ENCODE data around the gene RNF166. TPM values are rescaled to one million over a fixed set of nuclear protein-coding genes. Genes with fewer than 3 reads are reported as not detected.

Gene RNF166
- total and polyA plus RNA-seq, 2 of the 13 experiments (the other 11 are each of a cell fraction or from before 2014, with no cell fraction given): 21.4 to 23.0 TPM

GRCh38 chr16:88681084-88681680, 25.0 kb downstream of the RNF166 start (continued):
- TF ChIP-seq MXI1 (IDR thresholded peaks at IDR 0.05; ENCODE audit: borderline replicate concordance, low read depth, low read length) (0 out of 3 replicates have a peak, but pooled peaks have one; percentile 15), JUNB (CRISPR knock-in tag; IDR thresholded peaks at IDR 0.05; ENCODE audit: borderline replicate concordance) (no peak), FOXM1 (CRISPR knock-in tag; IDR thresholded peaks at IDR 0.05) (no peak), THAP9 (CRISPR knock-in tag; IDR thresholded peaks at IDR 0.05; ENCODE audit: borderline replicate concordance) (peak; percentile 40; the same call in 1 of the 2 replicates), ZNF18 (CRISPR knock-in tag; IDR thresholded peaks at IDR 0.05; ENCODE audit: insufficient replicate concordance) (no peak), ZNF33A (CRISPR knock-in tag; IDR thresholded peaks at IDR 0.05; ENCODE audit: borderline replicate concordance) (no peak), TEAD2 (CRISPR knock-in tag; IDR thresholded peaks at IDR 0.05) (no peak), ZNF260 (CRISPR knock-in tag; IDR thresholded peaks at IDR 0.05; ENCODE audit: borderline replicate concordance, low read depth) (0 out of 2 replicates have a peak, but pooled peaks have one; percentile 78), PAWR (CRISPR knock-in tag; IDR thresholded peaks at IDR 0.05; ENCODE audit: borderline replicate concordance) (no peak), ZNF563 (CRISPR knock-in tag; IDR thresholded peaks at IDR 0.05) (no peak), ZSCAN20 (CRISPR knock-in tag; IDR thresholded peaks at IDR 0.05; ENCODE audit: borderline replicate concordance) (peak; percentile 14; the same call in 1 of the 2 replicates), ZNF205 (CRISPR knock-in tag; IDR thresholded peaks at IDR 0.05) (0 out of 2 replicates have a peak, but pooled peaks have one; percentile 50), SRF (IDR thresholded peaks at IDR 0.05; ENCODE audit: low read depth, low read length) (no peak), PITX1 (CRISPR knock-in tag; IDR thresholded peaks at IDR 0.05) (peak; percentile 44; the same call in 1 of the 2 replicates), POLR2G (IDR thresholded peaks at IDR 0.05; ENCODE audit: low read depth, low read length) (no peak), HDAC6 (IDR thresholded peaks at IDR 0.05; ENCODE audit: low read depth, low read length) (no peak), POLR2A (IDR thresholded peaks at IDR 0.05; ENCODE audit: insufficient read depth in 1 of 2, low read depth in 2 of 2, low read length in 2 of 2) (no peak; a peak in 1 of 4 replicates), BCL3 (CRISPR knock-in tag; IDR thresholded peaks at IDR 0.05) (no peak), ATF4 (CRISPR knock-in tag; IDR thresholded peaks at IDR 0.05) (no peak), ZNF143 (CRISPR knock-in tag; IDR thresholded peaks at IDR 0.05) (no peak), ZNF776 (CRISPR knock-in tag; IDR thresholded peaks at IDR 0.05) (peak; percentile 53; the same call in 1 of the 2 replicates)
- TF ChIP-seq, protein P1, sequence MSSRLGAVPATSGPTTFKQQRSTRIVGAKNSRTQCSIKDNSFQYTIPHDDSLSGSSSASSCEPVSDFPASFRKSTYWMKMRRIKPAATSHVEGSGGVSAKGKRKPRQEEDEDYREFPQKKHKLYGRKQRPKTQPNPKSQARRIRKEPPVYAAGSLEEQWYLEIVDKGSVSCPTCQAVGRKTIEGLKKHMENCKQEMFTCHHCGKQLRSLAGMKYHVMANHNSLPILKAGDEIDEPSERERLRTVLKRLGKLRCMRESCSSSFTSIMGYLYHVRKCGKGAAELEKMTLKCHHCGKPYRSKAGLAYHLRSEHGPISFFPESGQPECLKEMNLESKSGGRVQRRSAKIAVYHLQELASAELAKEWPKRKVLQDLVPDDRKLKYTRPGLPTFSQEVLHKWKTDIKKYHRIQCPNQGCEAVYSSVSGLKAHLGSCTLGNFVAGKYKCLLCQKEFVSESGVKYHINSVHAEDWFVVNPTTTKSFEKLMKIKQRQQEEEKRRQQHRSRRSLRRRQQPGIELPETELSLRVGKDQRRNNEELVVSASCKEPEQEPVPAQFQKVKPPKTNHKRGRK (CRISPR knock-in tag; IDR thresholded peaks at IDR 0.05): no peak
